Epithelial cell of proximal tubule (primary cell): ENCODE measurements around the gene ZNF148. TPM values are rescaled to one million over a fixed set of nuclear protein-coding genes. Genes with fewer than 3 reads are reported as not detected.

Experiments used
- DNase-seq: peaks from one replicate; pipeline ENCODE4 v3.0.0-alpha.2; 2011; ENCODE audit warnings: low read depth
- H3K4me3 ChIP-seq: 2 replicates; pipeline ENCODE4 v1.5.1; 2011; ENCODE audit warnings: low read depth, mild to moderate bottlenecking, low read length
- CTCF ChIP-seq: conservative IDR thresholded peaks from 2 replicates; pipeline ENCODE4 v1.5.1; 2012; ENCODE audit warnings: low read depth, mild to moderate bottlenecking, low read length
- total RNA-seq: library from RNA; depleted of rRNA; stranded (reverse); fragments of >200 nt; gene quantifications from 2 replicates; pipeline ENCODE4 v1.2.3, GENCODE V29; 2015

Gene ZNF148
- total RNA-seq, 1 donor from 2014 or later: 16.3 TPM

- no peak overlapping the region for H3K4me3 ChIP-seq
- TF ChIP-seq CTCF: no peak
- DNase-seq: no peak
These were observed 11.7 kb upstream of the ZNF148 start for GRCh38 chr3:125386811-125387210.

DNA sequence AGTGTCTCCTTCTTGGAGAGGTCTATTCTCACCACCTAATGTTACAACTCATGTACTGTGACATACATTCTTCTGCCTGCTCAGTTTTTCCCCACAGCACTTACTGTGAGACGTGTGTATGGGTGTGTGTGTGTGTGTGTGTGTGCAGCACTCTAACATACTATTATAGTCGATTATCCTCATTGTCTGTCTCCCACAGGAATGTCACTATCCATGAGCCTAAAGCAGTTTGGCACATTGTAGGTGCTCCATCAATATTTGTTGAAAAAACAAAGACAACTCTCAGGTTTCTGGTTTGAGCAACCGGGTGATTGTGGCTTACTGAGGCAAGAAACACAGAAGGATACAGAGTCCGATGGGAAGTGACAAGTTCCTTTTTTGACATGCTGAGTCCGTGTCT lies 8.6 kb upstream of the ZNF148 start:
- DNase-seq: no peak
- TF ChIP-seq CTCF: no peak
- H3K4me3 ChIP-seq: no peak overlapping the region

DNA sequence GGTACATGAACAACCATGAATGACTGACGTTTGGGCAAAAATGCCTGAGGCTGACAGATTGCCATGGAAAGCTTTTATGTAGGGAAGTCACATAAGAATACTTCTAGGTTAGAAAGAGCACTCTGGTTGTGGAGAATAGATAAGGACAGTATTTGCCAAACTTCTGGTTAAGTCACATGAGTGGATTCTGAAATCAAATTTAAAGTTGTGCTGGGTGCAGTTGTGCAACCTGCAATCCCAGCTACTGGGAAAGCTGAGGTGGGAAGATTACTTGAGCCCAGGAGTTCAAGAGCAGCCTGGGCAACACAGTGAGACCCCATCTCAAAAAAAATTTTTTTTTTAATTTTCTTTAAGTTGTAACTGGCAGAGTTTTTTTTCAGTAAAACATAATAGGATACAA lies 7.2 kb upstream of the ZNF148 start:
- no peak for DNase-seq
- no peak for TF ChIP-seq CTCF

GRCh38 chr3:125381743-125382142 lies 6.6 kb upstream of the ZNF148 start:
- H3K4me3 ChIP-seq: no peak overlapping the region
- DNase-seq: no peak
- no peak for TF ChIP-seq CTCF

More for the DNA sequence above, 7.2 kb upstream of the ZNF148 start:
- no peak overlapping the region for H3K4me3 ChIP-seq

DNA sequence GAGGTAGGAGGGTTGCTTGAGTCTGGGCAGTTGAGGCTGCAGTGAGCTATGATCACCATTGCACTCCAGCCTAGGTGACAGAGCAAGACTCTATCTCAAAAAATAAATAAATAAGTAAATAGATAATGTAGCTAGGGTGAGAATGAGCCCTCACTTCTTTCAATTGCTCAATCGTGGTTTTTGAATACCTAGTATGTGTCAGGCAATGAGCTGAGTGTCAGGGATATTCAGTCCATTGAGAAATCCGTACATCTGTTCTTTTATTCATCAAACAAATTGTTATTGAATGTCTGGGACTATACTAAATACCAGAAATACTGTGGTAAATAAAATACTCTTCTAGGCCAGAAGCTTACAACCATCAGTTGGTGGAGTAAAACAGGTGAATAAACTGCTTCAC lies 6.2 kb upstream of the ZNF148 start:
- no peak for DNase-seq
- H3K4me3 ChIP-seq: no peak overlapping the region
- TF ChIP-seq CTCF: no peak

- H3K4me3 ChIP-seq: no peak overlapping the region
- no peak for DNase-seq
- TF ChIP-seq CTCF: no peak
These were observed 4.4 kb upstream of the ZNF148 start for GRCh38 chr3:125379483-125379882.

- no peak overlapping the region for H3K4me3 ChIP-seq
- DNase-seq: no peak
- no peak for TF ChIP-seq CTCF
These were observed 3.6 kb upstream of the ZNF148 start for GRCh38 chr3:125378762-125379161.
